NCI-H1930 (cell line): Measurements from ENCODE around the gene UBL7.
A peak's percentile ranks its signal among the peaks of the same experiment; 100 is the strongest.

Experiments
- DNase-seq, 2 experiments: peaks; one replicate each; lab custom pipeline; 2025; lab: John Stamatoyannopoulos, UW

Gene UBL7

GRCh38 chr15:74441248-74441941 is 19.6 kb downstream of the UBL7 start:
- no peak for DNase-seq

- peak; percentile 7 to 8 for DNase-seq
Observed at GRCh38 chr15:74438721-74439316, 22.1 kb downstream of the UBL7 start.

DNA sequence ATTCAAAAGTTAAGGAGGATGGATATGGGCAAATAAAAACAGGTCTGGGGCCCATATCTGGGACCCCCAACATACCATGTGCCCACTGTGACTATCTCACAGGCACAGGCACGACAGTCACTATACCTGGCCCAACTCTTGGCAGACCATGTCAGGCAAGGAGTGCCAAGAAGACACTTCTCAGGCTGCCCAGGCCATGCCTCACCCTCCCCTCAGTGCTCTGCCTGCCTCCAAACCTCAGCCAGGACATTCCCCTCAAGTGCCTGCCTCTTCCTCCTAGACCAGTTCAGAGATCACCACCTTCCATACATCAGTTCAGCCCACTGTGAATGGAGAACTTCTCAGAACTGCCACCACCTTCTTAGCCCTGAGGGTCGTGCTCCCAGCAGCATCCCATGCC is 22.8 kb downstream of the UBL7 start:
- DNase-seq = no peak

GRCh38 chr15:74434263-74435136 is 26.5 kb downstream of the UBL7 start:
- no peak for DNase-seq

DNA sequence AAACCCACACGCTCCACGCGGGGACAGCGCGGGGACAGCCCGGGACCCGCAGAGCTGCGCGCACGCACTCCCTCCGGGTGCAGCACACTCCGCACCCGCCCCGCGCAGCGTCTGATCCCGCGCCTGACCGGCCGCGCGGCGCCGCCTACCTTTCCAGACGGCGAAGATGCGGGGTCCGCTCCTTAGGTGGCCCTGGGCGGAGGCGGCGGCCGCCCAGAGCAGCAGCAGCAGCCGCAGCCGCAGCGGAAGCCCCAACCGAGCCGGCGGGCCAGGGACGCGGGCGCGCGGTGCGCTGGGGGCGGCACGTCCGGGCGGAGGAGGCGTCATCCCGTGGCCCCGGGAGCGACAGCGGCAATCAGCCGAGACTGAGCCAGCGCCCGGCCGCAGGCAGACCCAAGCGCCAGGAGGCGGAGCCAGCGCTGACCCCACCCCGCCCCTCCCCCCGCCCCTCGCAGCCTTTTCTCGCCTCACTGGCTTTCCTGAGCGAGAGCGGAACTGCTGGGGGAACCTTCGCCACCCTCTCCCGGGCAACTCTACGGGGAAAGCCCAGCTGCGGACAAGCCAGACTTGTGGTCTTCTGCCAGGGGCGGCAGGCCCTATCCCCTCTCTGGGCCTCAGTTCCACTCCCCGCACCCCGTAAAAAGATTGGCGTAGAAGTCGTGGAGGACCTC is 27.2 kb downstream of the UBL7 start, which contains the start of gene SEMA7A:
TSS of gene SEMA7A (minus strand) at position 367 of the 671 bp plus-strand sequence. CDS start at position 327, 40 bp downstream.
- peak; percentile 26 to 51 for DNase-seq

- no peak for DNase-seq
Observed at GRCh38 chr15:74432968-74433591, 27.9 kb downstream of the UBL7 start.

- DNase-seq = no peak
Observed at GRCh38 chr15:74432271-74432967, 28.5 kb downstream of the UBL7 start.

GRCh38 chr15:74431645-74432044 is 29.3 kb downstream of the UBL7 start:
- DNase-seq = no peak

DNA sequence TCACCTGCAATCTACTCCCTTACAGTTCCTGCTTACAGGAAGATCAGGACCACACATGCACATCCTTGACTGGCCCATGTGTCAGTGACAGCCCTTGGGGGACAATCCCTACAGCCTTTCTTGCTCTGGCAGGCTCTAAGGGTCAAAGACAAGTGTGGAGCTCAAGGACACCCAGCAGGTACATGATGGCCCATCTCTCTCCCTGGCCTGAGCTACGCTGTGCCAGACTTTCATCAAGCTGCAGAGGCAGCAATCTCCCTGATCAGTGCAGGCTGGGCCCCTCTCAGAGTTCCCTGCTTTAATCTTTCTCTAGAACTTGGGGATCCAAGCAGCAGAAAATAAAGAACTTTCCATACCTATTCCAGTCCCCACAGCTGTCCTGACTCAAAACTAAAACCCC is 29.8 kb downstream of the UBL7 start:
- DNase-seq = no peak

GRCh38 chr15:74430510-74430951 is 30.4 kb downstream of the UBL7 start:
- DNase-seq = no peak

GRCh38 chr15:74429781-74430400 is 31.1 kb downstream of the UBL7 start:
- DNase-seq = no peak

DNA sequence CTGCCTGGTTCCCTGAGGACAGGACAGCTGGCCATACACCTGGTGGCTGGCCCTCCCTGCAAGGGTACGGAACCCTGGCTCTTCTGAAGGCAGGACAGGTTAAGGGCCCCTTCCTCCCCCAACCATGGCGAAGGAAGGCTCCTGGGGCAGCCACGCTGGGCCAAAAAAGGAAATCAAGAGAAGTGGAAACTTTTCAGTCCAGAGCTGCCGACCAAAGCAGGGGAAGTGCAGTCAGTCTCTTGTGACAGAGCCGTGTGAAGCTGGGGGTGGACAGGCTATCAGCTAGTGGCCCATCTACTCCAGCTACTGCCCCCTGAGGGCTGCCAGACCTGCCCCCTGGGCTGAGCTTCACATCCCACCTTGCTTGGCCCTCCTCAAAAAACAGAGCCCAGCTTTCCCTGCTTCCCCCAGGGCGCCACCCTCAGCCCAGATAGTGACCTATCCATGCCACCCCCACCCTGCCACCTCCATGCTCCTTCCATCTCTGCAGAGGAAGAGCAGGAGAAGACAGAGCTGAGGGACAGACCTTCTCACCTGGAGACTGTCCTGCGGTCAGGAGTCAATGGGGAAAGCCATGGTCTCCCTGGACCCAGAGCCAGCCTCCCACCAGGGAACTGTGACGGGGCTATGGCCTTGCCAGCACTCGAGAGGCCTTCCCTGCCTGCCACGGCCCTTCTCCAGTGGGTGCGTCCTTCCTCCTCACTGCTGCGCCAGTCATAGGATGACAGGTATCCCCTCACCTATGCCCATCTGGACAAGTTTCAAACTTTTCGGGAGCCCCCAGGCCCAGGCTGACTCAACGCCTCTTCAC is 31.8 kb downstream of the UBL7 start:
- no peak for DNase-seq

- no peak for DNase-seq
Observed at GRCh38 chr15:74428442-74428787, 32.5 kb downstream of the UBL7 start.

DNA sequence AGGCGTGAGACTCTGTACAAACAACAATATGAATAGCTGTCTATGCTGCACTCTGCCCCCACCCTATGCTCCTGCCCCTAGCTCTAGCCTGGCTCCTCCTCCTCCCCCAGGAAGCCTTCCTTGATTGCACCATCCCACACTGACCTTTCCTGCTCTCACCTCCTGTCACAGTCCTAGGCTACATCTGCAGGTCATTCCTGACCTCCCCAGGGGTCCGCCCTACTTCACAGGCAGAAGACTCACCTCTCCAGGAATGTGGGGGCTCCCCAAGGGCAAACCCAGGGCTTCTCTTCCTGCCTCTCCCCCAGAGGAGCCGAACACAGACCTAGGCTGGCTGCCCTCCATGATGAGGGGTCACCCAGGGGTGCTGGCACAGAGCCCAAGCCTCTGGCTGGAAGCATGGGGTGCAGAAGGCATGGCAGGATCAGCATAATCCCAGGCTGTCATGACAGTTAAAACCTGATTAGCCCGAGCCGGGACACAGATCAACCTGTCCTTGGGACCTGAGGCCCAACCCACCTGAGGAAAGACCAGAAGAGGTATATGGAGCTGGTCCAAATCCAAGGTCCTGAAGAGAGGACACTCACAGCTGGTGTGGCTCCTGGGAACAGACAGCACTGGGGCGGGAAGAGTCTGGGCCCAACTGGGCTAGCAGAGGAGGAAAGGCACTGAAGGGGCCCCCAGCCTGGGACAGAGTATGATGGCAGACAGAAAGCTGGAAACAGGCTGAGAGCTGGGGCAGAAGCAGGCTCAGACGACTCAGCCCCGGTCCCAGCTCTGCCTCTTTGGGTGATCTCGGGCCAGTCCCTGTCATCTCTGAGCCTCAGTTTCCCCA is 33.1 kb downstream of the UBL7 start:
- no peak for DNase-seq

- no peak for DNase-seq
Observed at GRCh38 chr15:74426404-74427281, 34.3 kb downstream of the UBL7 start.

DNA sequence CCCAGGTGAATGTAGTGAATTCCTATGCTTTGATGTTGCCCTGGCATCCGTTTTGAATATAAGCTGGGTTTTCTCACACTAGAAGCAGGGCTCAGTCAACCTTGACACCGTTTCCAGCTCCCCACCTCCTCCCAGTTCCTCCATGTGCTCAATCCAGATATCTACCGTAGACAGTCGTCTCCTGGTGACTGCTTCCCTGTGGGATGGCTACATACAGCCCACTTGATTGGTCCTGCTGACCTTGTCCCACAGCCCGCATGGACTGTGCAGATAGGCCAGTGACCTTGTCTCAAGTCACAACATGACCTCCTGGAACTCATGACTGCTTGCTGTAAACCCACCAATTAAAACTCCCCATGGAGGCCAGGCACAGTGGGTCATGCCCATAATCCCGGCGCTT is 35.3 kb downstream of the UBL7 start:
- DNase-seq = no peak

DNA sequence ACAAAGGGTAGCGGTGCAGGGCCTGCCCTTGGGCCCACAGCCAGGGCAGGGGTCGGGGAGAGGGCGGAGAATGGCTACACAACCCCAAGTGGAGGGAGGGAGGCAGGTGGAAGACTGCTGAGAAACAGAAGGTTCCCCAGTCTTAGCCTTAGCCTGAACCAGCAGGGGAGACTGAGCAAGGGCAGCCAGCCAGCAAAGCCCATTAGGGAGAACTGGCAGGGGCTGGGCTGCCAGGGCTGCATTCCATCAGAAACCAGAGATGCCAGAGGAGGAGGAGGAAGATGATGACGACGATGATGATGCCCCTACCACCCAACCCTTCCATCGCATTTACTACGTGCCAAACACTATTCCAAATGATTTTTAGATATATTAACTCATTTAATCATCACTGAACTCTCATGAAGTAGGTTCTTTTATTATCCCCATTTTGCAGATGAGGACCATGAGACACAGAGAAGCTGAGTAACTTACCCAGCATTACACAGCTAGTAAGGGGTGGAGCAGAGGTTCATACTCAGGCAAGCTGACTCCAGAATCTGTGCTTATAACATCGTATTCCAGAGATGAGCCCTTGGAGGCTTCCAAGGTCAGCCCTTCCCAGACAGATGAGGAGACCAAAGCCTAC is 35.9 kb downstream of the UBL7 start:
- DNase-seq = no peak
